OCI-LY7 (cell line): ENCODE data around the gene SF3B6. TPM values are rescaled to one million over a fixed set of nuclear protein-coding genes. Genes with fewer than 3 reads are reported as not detected.
"Not testable (repeated sequence)": the region's sequence is repeated elsewhere in the genome, so short reads cannot be mapped to it uniquely, and the experiment has no call there.

Experiments used
- BruUV-seq: library from RNA; stranded (reverse); fragments of 400-500 nt; replicated peaks from 2 replicates; lab custom pipeline; 2021; lab: Mats Ljungman, UMichigan
- CTCF ChIA-PET: fragments of 300-600 bp; sonication (Branson Sonifier 250); formaldehyde crosslinking; loops from one replicate; lab custom pipeline; 2022; ENCODE audit warnings: antibody characterized with exemption; ENCODE audit not compliant: unreplicated experiment; lab: Charles Lee
- POLR2A ChIA-PET: fragments of 300-600 bp; sonication (Branson Sonifier 250); formaldehyde crosslinking; loops from one replicate; lab custom pipeline; 2022; ENCODE audit warnings: antibody characterized with exemption; lab: Charles Lee
- DNase-seq: peaks from one replicate; pipeline ENCODE4 v3.0.0-alpha.2; 2015; ENCODE audit warnings: low spot score
- H2AFZ ChIP-seq: fragments of 200-600 bp; sonication (generic), shearing (Covaris generic); 2 replicates; pipeline ENCODE4 v1.6.1; 2014; ENCODE audit warnings: mild to moderate bottlenecking, antibody characterized with exemption, low read length, moderate library complexity
- H3K27ac ChIP-seq: fragments of 200-600 bp; sonication (generic); 2 replicates; pipeline ENCODE4 v1.5.1; 2014; ENCODE audit warnings: mixed run types, low read depth, mild to moderate bottlenecking, moderate library complexity, low read length, inconsistent platforms; ENCODE audit not compliant: poor library complexity, severe bottlenecking
- H3K36me3 ChIP-seq: fragments of 200-600 bp; sonication (generic); 2 replicates; pipeline ENCODE4 v1.6.1; 2014; ENCODE audit warnings: mild to moderate bottlenecking, antibody characterized with exemption, low read length, moderate library complexity, mixed read lengths; ENCODE audit not compliant: insufficient read depth
- H3K4me1 ChIP-seq: fragments of 200-600 bp; sonication (generic); 2 replicates; pipeline ENCODE4 v1.5.1; 2014; ENCODE audit warnings: mild to moderate bottlenecking, low read length; ENCODE audit not compliant: insufficient read depth, poor library complexity, severe bottlenecking
- H3K4me2 ChIP-seq: fragments of 200-600 bp; sonication (generic); 2 replicates; pipeline ENCODE4 v1.6.1; 2014; ENCODE audit warnings: mild to moderate bottlenecking, low read length
- H3K4me3 ChIP-seq: fragments of 200-600 bp; sonication (generic); 2 replicates; pipeline ENCODE4 v1.5.1; 2014; ENCODE audit warnings: mild to moderate bottlenecking, low read depth, low read length; ENCODE audit not compliant: poor library complexity, severe bottlenecking
- H3K79me2 ChIP-seq: fragments of 200-600 bp; sonication (generic); 2 replicates; pipeline ENCODE4 v1.6.1; 2016; ENCODE audit warnings: low read depth, mild to moderate bottlenecking, low read length, moderate library complexity, mixed read lengths; ENCODE audit not compliant: insufficient read depth
- H3K9me2 ChIP-seq: fragments of 200-600 bp; sonication (generic); 2 replicates; pipeline ENCODE4 v1.6.1; 2016; ENCODE audit warnings: mild to moderate bottlenecking, low read length, mixed read lengths; ENCODE audit not compliant: insufficient read depth
- H3K9me3 ChIP-seq: fragments of 200-600 bp; sonication (generic); 2 replicates; pipeline ENCODE4 v1.6.1; 2014; ENCODE audit warnings: mild to moderate bottlenecking, mixed run types, low read length, mixed read lengths
- H4K20me1 ChIP-seq: fragments of 200-600 bp; sonication (generic); 2 replicates; pipeline ENCODE4 v1.6.1; 2014; ENCODE audit warnings: mild to moderate bottlenecking, antibody characterized with exemption, low read length, moderate library complexity, mixed read lengths; ENCODE audit not compliant: insufficient read depth
- EZH2phosphoT487 ChIP-seq: fragments of 200-600 bp; sonication (generic); IDR thresholded peaks from 2 replicates; pipeline ENCODE4 v1.6.1; 2018; ENCODE audit warnings: low read depth, borderline replicate concordance, mild to moderate bottlenecking, mixed run types, antibody characterized with exemption, low read length, moderate library complexity, mixed read lengths
- intact Hi-C: fragments of 100-400 bp; cut with micrococcal nuclease; formaldehyde crosslinking; loops from one replicate; pipeline ENCODE4 v1.10.0; 2022; ENCODE audit not compliant: unreplicated experiment
- total RNA-seq, 2 experiments: library from RNA; depleted of rRNA in 1 of 2; stranded (reverse); fragments of >200 nt in 1 of 2; shearing (Covaris generic) in 1 of 2; gene quantifications; 2 replicates each; pipeline ENCODE4 v1.2.3, GENCODE V29; 2014 to 2022
- TF ChIP-seq, protein P1 (sequence below): fragments of 200-600 bp; sonication (generic); conservative IDR thresholded peaks from 2 replicates; pipeline ENCODE4 v1.5.1; 2014; ENCODE audit warnings: mild to moderate bottlenecking, antibody characterized with exemption, low read length, moderate library complexity, mixed read lengths

SF3B6 gene
- total RNA-seq, 2 experiments from 2014 or later: 112 to 143 TPM

GRCh38 chr2:24101992-24102391, 25.9 kb upstream of the SF3B6 start:
- Histone ChIP-seq H2AFZ (no peak overlapping the region), H3K4me1 (no peaks in the 10 kb centered on the region), H3K27ac (no peak overlapping the region), H3K36me3 (no peaks in the 10 kb centered on the region), H3K4me3 (no peak overlapping the region), H3K9me3 (no peaks in the 10 kb centered on the region), H4K20me1 (no peaks in the 10 kb centered on the region), H3K79me2 (no peaks in the 10 kb centered on the region), H3K9me2 (no peaks in the 10 kb centered on the region), H3K4me2 (no peak overlapping the region)
- DNase-seq: no peak
- ChIA-PET CTCF (no interaction called here), POLR2A (no interaction called here)
- TF ChIP-seq, protein P1, sequence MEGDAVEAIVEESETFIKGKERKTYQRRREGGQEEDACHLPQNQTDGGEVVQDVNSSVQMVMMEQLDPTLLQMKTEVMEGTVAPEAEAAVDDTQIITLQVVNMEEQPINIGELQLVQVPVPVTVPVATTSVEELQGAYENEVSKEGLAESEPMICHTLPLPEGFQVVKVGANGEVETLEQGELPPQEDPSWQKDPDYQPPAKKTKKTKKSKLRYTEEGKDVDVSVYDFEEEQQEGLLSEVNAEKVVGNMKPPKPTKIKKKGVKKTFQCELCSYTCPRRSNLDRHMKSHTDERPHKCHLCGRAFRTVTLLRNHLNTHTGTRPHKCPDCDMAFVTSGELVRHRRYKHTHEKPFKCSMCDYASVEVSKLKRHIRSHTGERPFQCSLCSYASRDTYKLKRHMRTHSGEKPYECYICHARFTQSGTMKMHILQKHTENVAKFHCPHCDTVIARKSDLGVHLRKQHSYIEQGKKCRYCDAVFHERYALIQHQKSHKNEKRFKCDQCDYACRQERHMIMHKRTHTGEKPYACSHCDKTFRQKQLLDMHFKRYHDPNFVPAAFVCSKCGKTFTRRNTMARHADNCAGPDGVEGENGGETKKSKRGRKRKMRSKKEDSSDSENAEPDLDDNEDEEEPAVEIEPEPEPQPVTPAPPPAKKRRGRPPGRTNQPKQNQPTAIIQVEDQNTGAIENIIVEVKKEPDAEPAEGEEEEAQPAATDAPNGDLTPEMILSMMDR: no peak
- no peak for TF ChIP-seq EZH2phosphoT487
- no TSS peak for BruUV-seq
- intact Hi-C loops: no loop called here

DNA sequence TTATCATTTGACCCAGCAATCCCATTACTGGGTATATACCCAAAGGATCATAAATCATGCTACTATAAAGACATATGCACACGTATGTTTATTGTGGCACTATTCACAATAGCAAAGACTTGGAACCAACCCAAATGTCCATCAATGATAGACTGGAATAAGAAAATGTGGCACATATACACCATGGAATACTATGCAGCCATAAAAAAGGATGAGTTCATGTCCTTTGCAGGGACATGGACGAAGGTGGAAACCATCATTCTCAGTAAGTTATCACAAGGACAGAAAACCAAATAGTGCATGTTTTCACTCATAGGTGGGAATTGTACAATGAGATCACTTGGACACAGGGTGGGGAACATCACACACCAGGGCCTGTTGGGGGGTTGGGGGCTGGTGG, 24.6 kb upstream of the SF3B6 start:
- H3K4me1 ChIP-seq, DNase-seq, H3K9me2 ChIP-seq, H3K27ac ChIP-seq, H2AFZ ChIP-seq, H3K4me2 ChIP-seq, H3K36me3 ChIP-seq, H3K9me3 ChIP-seq, BruUV-seq, POLR2A ChIA-PET, H4K20me1 ChIP-seq, CTCF ChIA-PET, H3K79me2 ChIP-seq, intact Hi-C loops, H3K4me3 ChIP-seq: not testable (repeated sequence)

DNA sequence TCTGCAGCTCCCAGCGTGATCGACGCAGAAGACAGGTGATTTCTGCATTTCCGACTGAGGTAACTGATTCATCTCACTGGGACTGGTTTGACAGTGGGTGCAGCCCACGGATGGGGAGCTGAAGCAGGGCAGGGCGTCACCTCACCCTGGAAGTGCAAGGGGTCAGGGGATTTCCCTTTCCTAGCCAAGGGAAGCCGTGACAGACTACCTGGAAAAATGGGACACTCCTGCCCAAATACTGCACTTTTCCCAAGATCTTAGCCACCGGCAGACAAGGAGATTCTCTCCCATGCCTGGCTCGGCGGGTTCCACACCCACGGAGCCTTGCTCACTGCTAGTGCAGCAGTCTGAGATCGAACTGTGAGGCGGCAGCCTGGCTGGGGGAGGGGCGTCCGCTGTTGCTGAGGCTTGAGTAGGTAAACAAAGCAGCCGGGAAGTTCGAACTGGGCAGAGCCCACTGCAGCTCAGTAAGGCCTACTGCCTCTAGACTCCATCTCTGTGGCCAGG, 19.1 kb upstream of the SF3B6 start:
- DNase-seq, BruUV-seq, H3K4me3 ChIP-seq, H3K4me2 ChIP-seq, CTCF ChIA-PET, H3K27ac ChIP-seq, H3K4me1 ChIP-seq, H4K20me1 ChIP-seq, H2AFZ ChIP-seq, H3K9me2 ChIP-seq, H3K36me3 ChIP-seq, H3K79me2 ChIP-seq, intact Hi-C loops, H3K9me3 ChIP-seq: not testable (repeated sequence)
- POLR2A ChIA-PET: interaction anchor here (0.6 kb wide), 1 partner anchor 171 kb away, joined by 3 read pairs; no protein-coding TSS in a partner anchor

DNA sequence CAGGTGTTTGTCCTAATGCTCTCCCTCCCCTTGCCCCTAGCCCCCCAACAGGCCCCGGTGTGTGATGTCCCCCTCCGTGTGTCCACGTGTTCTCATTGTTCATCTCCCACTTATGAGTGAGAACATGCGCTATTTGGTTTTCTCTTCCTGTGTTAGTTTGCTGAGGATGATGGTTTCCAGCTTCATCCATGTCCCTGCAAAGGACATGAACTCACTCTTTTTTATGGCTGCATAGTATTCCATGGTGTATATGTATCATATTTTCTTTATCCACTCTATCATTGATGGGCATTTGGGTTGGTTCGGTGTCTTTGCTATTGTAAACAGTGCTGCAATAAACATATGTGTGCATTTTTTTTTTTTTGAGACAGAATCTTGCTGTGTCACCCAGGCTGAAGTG, 17.1 kb upstream of the SF3B6 start:
- H3K79me2 ChIP-seq, intact Hi-C loops, BruUV-seq, H3K4me3 ChIP-seq, H3K4me2 ChIP-seq, H4K20me1 ChIP-seq, H3K9me2 ChIP-seq, H3K36me3 ChIP-seq, H3K4me1 ChIP-seq, H3K27ac ChIP-seq, DNase-seq, H2AFZ ChIP-seq, H3K9me3 ChIP-seq, CTCF ChIA-PET: not testable (repeated sequence)
- POLR2A ChIA-PET: interaction anchor here (0.6 kb wide), 1 partner anchor 713 kb away, joined by 3 read pairs; no protein-coding TSS in a partner anchor
